Ovary (tissue), 3 donors: ENCODE measurements around the gene CABP4.

ENCODE experiments used
- CTCF ChIP-seq, 3 donors: fragments of 450-650 bp in 2 of 3; fragments of 200-600 bp in 1 of 3; IDR thresholded peaks; one replicate each; pipeline versions ENCODE4 v1.5.1 to v1.8.0; 2016 to 2022; ENCODE audit warnings: antibody characterized with exemption in 3 of 3, mild to moderate bottlenecking in 1 of 3
- EP300 ChIP-seq: sonication (generic); formaldehyde crosslinking; IDR thresholded peaks from one replicate; pipeline ENCODE4 v1.6.1; 2017; ENCODE audit warnings: antibody characterized with exemption
- donor health status: DM: no; HTN: no; CAD: no.

DNA sequence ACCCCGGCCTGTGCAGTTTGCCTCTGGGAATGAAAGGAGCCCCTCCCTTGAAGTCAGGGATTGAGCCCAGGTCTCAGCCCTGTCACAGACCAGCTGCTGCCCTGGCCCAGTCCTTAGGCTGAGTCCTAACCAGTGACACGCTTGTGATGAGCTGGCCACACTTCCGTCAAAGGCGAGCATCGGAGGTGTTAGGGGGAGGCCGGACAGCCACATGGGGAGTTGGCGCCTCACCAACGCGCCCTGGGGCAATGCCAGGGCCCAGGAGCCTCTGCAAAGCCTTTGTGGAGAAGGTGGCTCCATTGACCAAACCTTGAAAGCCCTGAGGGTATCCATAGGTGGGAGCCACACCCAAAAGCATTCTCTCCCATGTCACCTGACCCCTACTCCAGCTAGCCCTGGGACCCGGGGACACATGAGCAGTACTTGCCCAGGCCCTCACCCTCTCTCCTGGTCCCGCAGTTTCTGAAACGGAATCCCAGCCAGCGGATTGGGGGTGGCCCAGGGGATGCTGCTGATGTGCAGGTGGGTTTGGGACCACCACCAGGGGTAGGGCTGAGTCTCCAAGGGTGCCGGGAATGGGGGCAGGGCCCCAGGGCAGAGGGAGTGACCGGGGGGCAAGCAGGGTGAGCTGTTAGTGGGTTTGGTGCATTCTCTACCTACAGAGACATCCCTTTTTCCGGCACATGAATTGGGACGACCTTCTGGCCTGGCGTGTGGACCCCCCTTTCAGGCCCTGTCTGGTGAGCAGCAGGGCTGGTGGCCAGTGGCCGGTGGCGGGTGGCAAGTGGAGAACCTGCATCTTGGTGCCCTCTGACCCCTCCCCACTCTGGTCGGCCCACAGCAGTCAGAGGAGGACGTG is 21.4 kb upstream of the CABP4 start:
- TF ChIP-seq CTCF (IDR thresholded peaks at IDR 0.05): no peak
- TF ChIP-seq EP300: no peak
